NOMO-1 (cell line): ENCODE measurements around the gene FAM184A.
A peak's percentile ranks its signal among the peaks of the same experiment; 100 is the strongest.
"Not testable (repeated sequence)": the region's sequence is repeated elsewhere in the genome, so short reads cannot be mapped to it uniquely, and the experiment has no call there.

ENCODE experiments used
- DNase-seq, 2 experiments: peaks; one replicate each; lab custom pipeline; 2025; ENCODE audit not compliant: unreplicated experiment in 2 of 2; lab: John Stamatoyannopoulos, UW

Gene FAM184A

DNA sequence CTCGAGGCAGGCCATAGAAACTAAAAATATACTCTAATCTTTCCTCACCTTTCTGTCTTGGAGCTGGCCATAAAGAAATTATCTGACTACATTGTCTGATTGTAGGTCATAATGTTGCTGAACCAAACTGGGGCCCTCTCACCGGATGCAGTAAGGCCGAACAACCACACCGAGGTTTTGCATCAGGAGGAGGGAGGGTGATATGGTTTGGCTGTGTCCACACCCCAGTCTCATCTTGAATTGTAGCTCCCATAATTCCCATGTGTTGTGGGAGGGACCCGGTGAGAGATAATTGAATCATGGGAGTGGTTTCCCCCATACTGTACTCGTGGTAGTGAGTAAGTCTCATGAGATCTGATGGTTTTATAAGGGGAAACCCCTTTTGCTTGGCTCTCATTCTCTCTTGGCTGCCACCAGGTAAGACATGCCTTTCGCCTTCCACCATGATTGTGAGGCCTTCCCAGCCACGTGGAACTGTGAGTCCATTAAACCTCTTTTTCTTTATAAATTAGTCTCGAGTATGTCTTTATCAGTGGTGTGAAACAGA lies 19.4 kb upstream of the FAM184A start:
- not testable (repeated sequence) for DNase-seq

DNA sequence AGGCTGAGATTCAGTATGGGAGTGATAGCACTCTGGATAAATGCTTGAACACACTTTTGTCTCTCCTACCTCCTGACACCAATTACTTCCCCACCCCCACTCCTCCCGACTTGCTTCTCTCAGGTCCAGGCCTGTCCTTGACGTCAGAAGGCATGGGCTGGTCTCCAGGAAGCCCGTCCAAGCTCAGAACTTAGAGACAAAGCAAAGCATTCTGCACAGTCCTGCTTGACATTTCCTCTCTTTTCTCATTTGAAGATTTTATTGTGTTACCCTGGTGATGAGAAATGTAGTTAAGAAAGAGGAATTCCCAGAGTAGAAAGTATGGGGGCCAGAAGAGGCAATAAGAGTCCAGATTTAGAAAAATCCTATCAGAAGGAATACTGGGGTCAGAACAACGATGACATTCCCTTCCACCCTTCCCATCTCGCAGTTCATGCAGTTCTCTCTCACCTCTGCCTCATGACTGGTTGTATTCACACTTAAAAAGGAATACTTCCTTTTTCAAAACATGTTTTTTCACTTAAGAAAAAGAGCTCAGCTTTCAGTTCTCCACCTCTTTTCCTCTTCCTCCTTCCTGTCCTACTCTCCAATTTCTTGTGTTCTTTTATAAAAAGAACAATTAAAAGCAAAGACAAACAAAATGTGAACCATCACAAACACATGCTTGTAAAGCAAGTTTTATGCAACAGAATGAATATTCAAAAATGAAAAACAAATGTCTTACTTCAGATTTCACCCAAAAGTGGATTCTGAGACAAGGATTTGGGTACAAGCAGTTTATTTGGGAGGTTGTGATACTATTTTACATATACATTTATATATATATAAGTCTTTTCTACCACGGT lies 18.5 kb upstream of the FAM184A start:
- peak in 1 of 2 experiments; percentile 5 for DNase-seq

DNA sequence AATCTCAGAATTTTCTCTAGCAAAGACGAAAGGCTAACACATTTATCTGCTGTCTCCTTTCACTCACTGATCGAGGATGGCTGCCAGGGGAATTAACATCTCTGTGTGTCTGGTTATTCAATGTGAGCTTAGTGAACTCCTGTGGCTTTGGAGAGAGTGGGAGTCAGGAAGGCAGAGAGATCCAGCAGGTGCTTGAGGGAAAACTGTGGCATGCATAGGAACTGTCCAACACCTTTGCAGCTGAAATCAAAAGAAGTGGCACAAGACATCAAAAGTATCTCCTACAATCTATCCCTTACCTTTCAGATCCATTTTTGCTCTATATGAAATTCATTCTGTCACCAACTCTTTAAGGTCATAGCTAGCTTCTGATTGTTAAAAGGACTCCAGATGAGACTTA lies 11.8 kb upstream of the FAM184A start:
- no peak for DNase-seq

DNA sequence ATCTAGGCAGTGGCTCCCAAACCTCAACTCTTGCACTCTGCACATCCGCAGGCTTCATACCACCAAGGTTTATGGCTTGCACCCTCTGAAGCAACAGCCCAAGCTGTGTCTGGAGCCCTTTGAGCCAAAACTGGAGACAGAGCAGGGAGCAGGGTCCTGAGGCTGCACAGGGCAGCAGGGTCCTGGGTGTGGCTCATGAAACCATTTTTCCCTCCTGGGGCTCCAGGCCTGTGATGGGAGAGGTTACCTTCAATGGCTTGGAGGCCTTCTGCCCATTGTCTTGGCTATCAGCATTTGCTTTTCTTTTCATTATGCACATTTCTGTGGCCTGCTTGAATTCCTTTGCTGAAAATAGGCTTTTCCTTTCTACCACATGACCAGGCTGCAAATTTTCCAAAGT lies 6.3 kb upstream of the FAM184A start:
- no peak for DNase-seq

DNA sequence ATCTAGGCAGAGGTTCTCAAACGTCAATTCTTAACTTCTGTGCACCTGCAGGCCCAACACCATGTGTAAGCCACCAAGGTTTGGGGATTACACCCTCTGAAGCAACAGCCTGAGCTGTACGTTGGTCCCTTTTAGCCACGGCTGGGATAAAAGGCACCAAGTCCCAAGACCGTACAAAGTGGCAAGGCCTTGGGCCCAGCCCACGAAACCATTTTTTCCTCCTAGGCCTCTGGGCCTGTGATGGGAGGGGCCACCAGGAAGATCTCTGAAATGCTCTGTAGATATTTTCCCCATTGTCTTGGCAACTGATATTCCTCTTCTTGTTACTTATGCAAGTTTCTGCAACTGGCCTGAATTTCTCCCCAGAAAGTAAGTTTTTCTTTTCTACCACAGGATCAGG lies 4.5 kb upstream of the FAM184A start:
- DNase-seq: no peak

DNA sequence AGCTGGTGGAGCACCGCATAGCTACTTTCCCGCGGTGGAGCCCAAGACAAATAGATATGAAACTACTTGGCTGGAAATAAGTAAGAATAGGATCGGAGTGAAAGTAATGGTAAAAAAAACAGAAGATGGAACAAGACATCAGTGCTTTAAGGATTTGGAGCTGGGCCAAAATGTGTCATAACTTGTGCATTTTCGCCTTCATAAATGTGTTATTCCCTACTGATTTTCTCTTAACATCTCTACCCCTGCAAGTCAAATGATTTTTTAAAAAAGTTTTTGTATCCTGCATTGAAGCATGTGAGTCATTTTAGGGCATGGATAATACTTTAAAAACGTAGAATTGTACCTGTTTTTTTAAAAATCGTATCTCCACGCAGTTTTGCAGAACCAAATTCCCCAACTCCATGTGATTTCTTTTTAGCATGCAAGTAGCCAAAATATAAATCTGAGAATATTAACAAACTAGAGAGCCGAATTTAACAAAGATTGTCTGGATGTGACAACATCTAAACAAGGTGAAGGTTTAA lies 882 bp upstream of the FAM184A start:
- DNase-seq: no peak

DNA sequence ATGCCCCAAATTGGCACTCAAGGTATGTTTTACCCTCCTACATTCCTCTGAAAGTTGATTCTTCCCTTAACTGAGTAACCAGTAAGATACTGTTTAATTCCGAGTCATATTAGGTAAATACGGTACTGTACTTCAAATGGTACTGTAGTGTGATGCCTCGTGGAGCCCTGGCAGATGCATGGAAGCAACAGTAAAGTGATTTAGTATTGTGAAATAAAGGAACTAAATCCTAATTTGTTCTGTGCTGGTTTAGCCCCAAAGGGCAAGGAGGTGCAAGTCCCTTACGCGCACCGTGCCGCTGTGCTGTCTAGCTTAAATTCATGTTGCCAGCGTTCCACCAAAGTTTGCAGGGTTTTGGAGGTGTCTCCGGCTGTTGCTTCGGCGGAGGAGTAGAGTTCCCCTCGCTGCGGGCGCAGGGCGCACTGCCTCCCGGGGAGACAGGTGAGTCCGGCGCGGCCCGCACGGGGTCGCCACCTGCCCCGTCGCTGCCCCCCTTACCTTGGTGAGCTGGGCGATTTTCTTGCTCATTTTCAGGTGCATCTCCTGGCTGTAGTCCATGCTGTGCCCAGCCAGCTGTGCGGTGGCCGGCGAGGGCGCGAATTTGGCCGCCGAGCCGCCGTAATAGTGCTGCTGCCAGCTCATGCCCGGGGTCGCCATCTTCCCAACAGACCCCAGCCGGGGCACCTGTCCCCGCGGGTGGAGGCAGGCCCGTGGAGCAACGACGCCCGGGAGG lies 655 bp downstream of the FAM184A start:
- peak in 1 of 2 experiments; percentile 21 for DNase-seq

DNA sequence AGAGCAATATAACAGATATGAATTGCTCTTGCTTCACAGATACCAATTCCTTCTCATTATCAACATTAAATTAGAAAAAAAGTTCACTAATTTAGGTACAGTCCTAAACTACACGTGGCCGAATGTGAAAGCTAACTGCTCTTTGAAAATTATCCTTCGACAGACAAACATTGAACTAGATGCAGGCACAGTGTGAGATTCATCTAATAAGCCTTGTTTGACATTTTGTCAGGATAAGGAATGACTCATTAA lies 1.1 kb downstream of the FAM184A start:
- no peak for DNase-seq

DNA sequence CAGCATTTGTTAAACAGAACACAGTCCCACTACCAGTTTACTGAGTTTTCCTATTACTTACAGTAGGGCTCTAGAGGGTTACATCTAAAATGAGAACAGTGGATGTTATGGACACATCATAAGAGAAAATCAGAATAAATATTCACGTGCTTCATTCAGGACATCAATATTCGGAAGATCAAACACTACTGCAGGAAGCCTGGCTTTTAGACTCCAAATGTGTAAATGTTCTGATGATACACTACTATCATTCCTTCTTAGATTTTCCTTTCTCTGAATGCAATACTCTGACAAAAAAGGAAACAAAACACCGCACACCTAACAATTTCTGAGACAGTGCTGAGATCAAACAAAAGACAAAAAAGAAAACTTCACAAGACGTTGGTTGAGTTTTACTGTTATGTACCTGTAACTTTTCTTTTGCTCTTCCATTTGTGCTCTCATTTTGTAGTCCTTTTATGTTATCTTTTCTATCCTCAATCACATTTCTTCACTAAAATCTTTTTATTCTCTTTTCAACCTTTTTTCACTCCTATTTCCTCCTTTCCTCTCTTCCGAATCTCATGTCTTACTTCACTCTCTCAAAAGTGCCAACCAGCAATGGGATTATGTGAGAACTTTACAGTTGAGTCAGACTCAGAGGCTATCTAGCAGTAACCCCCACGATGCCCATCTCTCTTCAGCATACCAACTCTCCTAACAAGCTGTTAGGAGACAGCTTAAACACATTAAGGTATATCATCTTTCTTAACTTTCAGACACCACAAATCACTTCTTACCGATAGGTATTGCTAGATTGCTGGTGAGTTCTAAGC lies 1.7 kb downstream of the FAM184A start:
- no peak for DNase-seq

DNA sequence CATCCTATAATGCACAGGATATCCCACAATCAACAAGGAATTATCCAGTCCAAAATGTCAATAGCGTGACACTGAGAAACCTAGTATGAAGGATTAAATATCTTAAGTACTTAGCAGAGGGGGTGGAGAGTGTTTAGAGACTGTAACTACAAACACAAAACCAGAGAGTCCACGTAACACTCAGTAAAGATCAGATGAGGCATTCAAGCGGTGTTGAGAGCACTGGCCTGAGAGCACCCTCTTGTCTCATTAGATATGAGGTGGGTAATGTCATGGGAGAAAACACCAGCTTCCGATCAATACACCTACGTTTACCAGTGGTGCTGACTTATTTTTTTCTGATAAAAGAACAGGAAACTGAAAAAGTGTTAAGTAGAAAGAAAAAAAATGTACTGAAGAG lies 2.3 kb downstream of the FAM184A start:
- DNase-seq: no peak

DNA sequence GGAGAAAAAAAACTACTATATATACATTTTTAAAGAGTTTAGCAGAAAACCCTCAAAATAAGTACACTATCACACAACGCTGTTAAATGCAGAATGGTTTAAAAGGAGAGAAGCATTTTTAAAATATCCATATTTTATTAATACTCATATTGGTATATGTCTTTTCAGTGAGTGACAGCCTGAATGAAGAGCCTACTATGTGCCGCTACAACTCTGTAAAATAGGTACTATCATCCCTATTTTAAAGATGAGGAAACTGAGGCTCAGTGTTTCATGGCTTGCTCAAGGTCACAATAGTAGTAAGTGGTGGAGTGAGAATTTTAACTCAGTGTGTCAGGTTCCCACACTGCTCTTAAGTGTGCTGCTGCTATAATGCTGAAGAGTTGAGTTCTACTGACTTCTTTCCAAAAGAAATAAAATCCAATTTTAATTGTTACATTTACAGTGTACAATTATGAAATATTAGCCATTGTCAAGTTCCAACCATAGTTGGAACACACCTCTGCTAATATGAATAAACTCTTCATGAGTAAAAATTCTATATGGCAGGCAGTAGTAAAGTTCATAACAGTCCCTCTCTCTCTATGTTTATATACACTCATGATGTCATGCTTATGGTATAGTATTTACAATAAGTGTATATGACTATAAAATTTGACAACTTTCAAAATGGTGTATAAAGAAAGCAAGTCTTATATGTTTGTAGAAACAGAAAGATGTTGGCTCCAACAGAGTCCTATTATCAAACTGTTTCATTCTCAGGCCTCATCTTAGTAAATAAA lies 3.1 kb downstream of the FAM184A start:
- DNase-seq: no peak

DNA sequence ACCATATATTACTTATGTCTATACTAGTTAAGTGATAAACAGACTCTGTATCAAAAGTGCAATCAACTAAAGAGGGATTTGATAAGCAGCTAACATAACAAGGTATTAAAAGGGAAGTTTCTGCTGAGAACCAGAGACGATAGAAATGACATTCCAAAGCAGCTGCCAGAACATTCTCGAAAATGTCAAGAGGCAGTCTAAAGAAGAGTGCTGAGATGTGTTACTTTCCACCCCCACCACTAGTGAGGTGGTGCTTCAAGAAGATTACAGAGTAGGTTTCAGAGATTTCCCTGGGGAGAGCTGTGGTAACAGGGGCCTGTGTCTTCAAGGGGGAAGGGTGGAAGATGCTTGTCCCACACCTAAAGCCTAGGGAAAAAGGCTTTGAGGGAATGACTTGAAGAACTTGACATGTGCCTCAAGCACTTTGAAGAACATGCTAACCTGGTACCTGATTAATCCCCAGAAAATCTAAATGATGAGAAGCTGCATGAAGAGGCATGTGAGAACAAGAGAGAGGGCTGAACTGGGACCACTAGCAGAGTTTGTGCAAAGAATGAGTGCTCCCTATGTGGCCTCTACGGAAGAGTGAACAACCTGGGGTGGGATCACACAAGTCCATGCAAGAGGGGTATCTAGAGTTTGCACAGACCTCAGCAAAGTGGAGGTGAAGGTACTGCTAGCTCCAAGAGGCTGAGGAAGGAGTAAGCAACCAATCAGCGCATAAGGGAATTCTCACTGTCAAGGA lies 5.0 kb downstream of the FAM184A start:
- DNase-seq: no peak

DNA sequence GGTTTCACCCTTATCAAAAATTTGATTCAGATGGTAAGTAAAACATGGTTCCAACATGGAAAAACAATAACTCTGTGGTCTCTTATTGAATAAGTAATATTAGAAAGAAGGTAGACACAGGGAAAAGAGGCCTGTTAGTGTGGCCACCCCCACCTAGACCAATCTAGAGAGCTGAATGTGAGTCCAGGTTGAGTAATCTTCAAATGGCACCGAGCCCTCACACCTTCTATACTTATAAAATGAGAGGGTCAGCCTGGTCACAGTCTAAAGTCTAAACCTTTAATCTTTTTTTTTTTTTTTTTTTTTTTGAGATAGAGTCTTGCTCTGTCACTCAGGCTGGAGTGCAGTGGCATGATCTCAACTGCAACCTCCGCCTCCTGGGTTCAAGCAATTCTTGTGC lies 6.9 kb downstream of the FAM184A start:
- no peak for DNase-seq

DNA sequence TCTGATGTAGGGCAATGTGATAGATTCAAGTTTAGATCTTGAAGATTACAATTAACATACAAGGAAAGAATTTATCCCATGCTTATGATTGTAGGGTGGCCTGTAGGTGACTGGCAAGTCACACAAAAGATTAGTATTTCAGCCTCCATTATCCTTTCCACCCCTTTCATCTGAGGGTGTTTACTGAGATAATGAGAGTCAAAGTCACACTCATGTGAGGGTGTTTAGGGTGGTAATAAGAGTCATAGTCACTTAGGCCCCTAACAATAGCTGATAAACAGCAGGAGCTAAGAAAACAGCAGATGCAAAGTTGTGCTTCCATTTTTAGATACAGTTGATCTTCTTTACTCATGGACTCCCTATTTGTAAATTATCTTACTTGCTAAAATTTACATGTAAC lies 11.4 kb downstream of the FAM184A start:
- DNase-seq: no peak

DNA sequence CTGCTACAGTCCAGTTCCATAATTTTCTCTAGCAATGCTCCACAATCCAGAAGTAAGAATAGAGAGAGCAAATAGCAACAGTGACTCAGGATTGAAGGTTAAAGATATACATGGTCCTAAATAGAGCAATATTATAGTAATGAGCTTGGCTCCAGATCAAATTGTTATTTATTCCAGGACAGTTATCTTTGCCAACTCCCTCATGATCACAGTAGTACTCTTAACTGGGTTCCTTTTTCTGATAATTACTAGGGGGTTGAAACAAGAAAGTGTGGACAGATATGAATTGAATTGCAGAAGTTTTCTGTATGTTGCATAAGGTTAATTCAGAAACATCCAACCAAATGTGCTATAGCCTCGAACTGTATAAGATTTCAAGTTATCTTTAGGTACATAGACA lies 11.9 kb downstream of the FAM184A start:
- DNase-seq: peak in 1 of 2 experiments; percentile 1

DNA sequence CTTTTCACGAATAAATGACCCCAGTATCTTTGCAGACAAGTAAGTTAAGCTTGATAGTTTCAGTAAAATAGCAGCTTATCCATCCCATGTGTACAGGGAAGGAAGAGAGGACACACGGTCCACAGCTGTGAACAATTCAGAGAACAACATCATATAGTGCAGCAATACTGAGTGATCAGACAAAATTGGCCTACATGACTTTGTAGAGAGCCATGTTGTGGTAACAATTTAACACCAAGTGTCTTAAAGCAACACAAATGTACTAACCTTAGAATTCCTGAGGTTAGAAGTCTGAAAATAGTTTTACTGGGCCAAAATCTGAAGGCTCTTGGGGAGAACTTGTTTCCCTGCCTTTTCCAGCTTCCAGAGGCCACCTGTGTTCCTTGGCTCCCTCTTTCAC lies 12.5 kb downstream of the FAM184A start:
- DNase-seq: no peak

DNA sequence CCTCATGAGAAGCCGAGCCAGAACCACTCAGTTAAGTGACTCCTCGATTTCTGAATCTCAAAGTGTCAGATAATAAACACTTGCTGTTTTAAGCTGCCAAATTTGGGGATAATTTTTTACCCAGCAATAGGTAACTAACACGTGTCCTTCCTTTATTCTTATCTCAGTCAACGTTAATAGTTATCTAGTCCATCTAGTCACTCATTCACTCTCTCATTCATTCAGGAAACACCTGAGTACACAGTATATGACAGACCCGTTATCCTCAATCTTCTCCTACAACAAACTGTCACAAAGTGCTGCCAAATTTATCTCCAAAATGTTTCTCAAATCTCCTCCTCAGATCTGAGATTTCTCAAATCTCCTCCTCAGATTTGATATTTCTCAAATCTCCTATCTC lies 13.1 kb downstream of the FAM184A start:
- DNase-seq: no peak

DNA sequence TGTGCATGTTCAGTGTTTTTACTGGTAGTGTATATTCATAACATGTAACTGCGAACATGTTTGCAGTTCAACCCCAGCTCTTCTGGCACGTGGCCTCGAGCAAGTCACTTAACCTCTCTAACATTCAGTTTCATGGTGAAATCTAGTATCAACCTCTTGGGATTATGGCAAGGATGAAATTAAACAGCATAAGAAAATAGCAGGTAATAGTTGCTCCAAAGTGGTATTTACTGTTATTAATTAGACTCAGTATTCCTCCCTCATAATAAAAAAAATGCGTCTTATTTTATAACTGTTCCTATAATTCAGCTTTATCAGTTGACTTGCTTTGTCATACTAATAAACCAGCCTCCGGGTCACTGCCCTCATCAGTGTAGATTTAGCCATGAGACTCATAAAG lies 15.0 kb downstream of the FAM184A start:
- no peak for DNase-seq

DNA sequence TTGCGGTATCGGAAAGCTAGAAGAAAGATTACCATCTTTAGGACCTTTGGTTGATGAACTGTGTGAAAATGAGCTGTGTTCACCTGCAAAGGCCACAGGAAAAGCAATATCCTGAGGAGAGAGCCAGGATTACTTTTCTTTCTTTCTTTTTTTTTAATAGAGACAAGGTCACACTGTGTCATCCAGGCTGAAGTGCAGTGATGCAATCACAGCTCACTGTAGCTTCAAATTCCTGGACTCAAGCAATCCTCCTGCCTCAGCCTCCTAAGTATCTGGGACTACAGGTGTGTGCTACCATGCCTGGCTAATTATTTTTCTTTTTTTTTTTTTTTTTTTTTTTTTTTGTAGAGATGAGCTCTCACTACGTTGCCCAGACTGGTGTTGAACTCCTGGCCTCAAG lies 17.2 kb downstream of the FAM184A start:
- DNase-seq: no peak
